GM21737 (cell line): ENCODE measurements around the gene UBR3.
"Not testable (repeated sequence)": the region's sequence is repeated elsewhere in the genome, so short reads cannot be mapped to it uniquely, and the experiment has no call there.

Source experiments
- ATAC-seq: cut with Tn5 transposase; IDR thresholded peaks from one replicate; pipeline ENCODE4 v1.9.1; 2021; ENCODE audit warnings: mild to moderate bottlenecking, moderate library complexity; ENCODE audit not compliant: unreplicated experiment

The UBR3 gene

GRCh38 chr2:169928463-169928864, 101.2 kb downstream of the UBR3 start:
- ATAC-seq: no peak

- ATAC-seq: peak; percentile 68
Observed at GRCh38 chr2:169933124-169933711, 106.0 kb downstream of the UBR3 start.

GRCh38 chr2:169936652-169937051, 109.4 kb downstream of the UBR3 start:
- ATAC-seq: not testable (repeated sequence)

- no peak for ATAC-seq
Observed at GRCh38 chr2:169945515-169945914, 118.3 kb downstream of the UBR3 start.

- no peak for ATAC-seq
Observed at GRCh38 chr2:169946092-169946491, 118.8 kb downstream of the UBR3 start.

GRCh38 chr2:169946546-169946945, 119.3 kb downstream of the UBR3 start:
- no peak for ATAC-seq

- no peak for ATAC-seq
Observed at GRCh38 chr2:169955940-169956339, 128.7 kb downstream of the UBR3 start.

GRCh38 chr2:169957219-169957618, 130.0 kb downstream of the UBR3 start:
- not testable (repeated sequence) for ATAC-seq

GRCh38 chr2:169961911-169962310, 134.7 kb downstream of the UBR3 start:
- no peak for ATAC-seq

GRCh38 chr2:169963786-169964185, 136.5 kb downstream of the UBR3 start:
- ATAC-seq: no peak

GRCh38 chr2:169964740-169965139, 137.5 kb downstream of the UBR3 start:
- ATAC-seq: no peak

GRCh38 chr2:169965495-169965894, 138.2 kb downstream of the UBR3 start:
- ATAC-seq: no peak

GRCh38 chr2:169966454-169966853, 139.2 kb downstream of the UBR3 start:
- no peak for ATAC-seq

GRCh38 chr2:169968743-169969142, 141.5 kb downstream of the UBR3 start:
- ATAC-seq: no peak

- no peak for ATAC-seq
Observed at GRCh38 chr2:169975221-169975620, 148.0 kb downstream of the UBR3 start.

- ATAC-seq: no peak
Observed at GRCh38 chr2:169976335-169976851, 149.1 kb downstream of the UBR3 start.

- no peak for ATAC-seq
Observed at GRCh38 chr2:169977530-169977929, 150.3 kb downstream of the UBR3 start.

- ATAC-seq: no peak
Observed at GRCh38 chr2:169978402-169979017, 151.3 kb downstream of the UBR3 start.

GRCh38 chr2:169979025-169979424, 151.8 kb downstream of the UBR3 start:
- no peak for ATAC-seq

GRCh38 chr2:169980001-169980400, 152.7 kb downstream of the UBR3 start:
- ATAC-seq: no peak

- no peak for ATAC-seq
Observed at GRCh38 chr2:169980643-169981042, 153.4 kb downstream of the UBR3 start.

- no peak for ATAC-seq
Observed at GRCh38 chr2:169982929-169983328, 155.7 kb downstream of the UBR3 start.

- ATAC-seq: no peak
Observed at GRCh38 chr2:169983506-169983905, 156.3 kb downstream of the UBR3 start.
